Neural progenitor cell (in vitro differentiated cells): ENCODE data around the gene DDX27. TPM values are rescaled to one million over a fixed set of nuclear protein-coding genes. Genes with fewer than 3 reads are reported as not detected.

Experiments used
- DNase-seq: peaks from one replicate; pipeline ENCODE4 v3.0.0-alpha.2; 2016; ENCODE audit warnings: low spot score
- H2AFZ ChIP-seq: fragments of 200-600 bp; sonication (generic); replicated peaks from 2 replicates; pipeline ENCODE4 v1.6.1; 2016; ENCODE audit warnings: antibody characterized with exemption
- H3F3A ChIP-seq: fragments of 200-600 bp; sonication (generic); 2 replicates; pipeline ENCODE4 v1.6.1; 2016; ENCODE audit warnings: antibody characterized with exemption, low read depth
- H3K27ac ChIP-seq: fragments of 200-600 bp; sonication (generic); 2 replicates; pipeline ENCODE4 v1.5.1; 2016; ENCODE audit warnings: mild to moderate bottlenecking
- H3K27me3 ChIP-seq: fragments of 200-600 bp; sonication (generic); 2 replicates; pipeline ENCODE4 v1.6.1; 2016; ENCODE audit warnings: mild to moderate bottlenecking, moderate library complexity
- H3K36me3 ChIP-seq: fragments of 200-600 bp; sonication (generic); 2 replicates; pipeline ENCODE4 v1.5.1; 2016
- H3K4me1 ChIP-seq: fragments of 200-600 bp; sonication (generic); 2 replicates; pipeline ENCODE4 v1.6.1; 2016; ENCODE audit warnings: mixed run types
- H3K4me2 ChIP-seq: fragments of 200-600 bp; sonication (generic); 2 replicates; pipeline ENCODE4 v1.6.1; 2016
- H3K4me3 ChIP-seq: fragments of 200-600 bp; sonication (generic); 2 replicates; pipeline ENCODE4 v1.5.1; 2016
- H3K79me2 ChIP-seq: fragments of 200-600 bp; sonication (generic); 2 replicates; pipeline ENCODE4 v1.6.1; 2016; ENCODE audit warnings: low read depth
- H3K9ac ChIP-seq: fragments of 200-600 bp; sonication (generic); 2 replicates; pipeline ENCODE4 v1.6.1; 2016
- H3K9me3 ChIP-seq: fragments of 200-600 bp; sonication (generic); 2 replicates; pipeline ENCODE4 v1.5.1; 2016; ENCODE audit warnings: low read depth
- H4K20me1 ChIP-seq: fragments of 200-600 bp; sonication (generic); 2 replicates; pipeline ENCODE4 v1.6.1; 2016; ENCODE audit warnings: low read depth
- H3K27ac Mint-ChIP-seq: 3 replicates; pipeline ENCODE4 v1.8.0; 2021; ENCODE audit warnings: mixed read lengths
- H3K27me3 Mint-ChIP-seq: 2 replicates; pipeline ENCODE4 v1.8.0; 2022; ENCODE audit warnings: low read depth, mild to moderate bottlenecking, inconsistent platforms, moderate library complexity, mixed read lengths; ENCODE audit not compliant: insufficient read depth
- H3K36me3 Mint-ChIP-seq: 3 replicates; pipeline ENCODE4 v1.8.0; 2021; ENCODE audit warnings: mixed read lengths
- H3K4me1 Mint-ChIP-seq: 3 replicates; pipeline ENCODE4 v1.8.0; 2021; ENCODE audit warnings: mixed read lengths
- H3K4me3 Mint-ChIP-seq: 3 replicates; pipeline ENCODE4 v1.8.0; 2021; ENCODE audit warnings: mild to moderate bottlenecking, moderate library complexity, mixed read lengths
- H3K9me3 Mint-ChIP-seq: 3 replicates; pipeline ENCODE4 v1.8.0; 2020; ENCODE audit warnings: mixed read lengths
- CTCF ChIP-seq: fragments of 200-600 bp; sonication (generic); IDR thresholded peaks from 2 replicates; pipeline ENCODE4 v1.5.1; 2017; ENCODE audit warnings: antibody characterized with exemption, mild to moderate bottlenecking
- EZH2 ChIP-seq: fragments of 200-600 bp; sonication (generic); IDR thresholded peaks from 2 replicates; pipeline ENCODE4 v1.6.1; 2017; ENCODE audit warnings: antibody characterized with exemption, mild to moderate bottlenecking, moderate library complexity
- EZH2phosphoT487 ChIP-seq: fragments of 200-600 bp; sonication (generic); IDR thresholded peaks from 2 replicates; pipeline ENCODE4 v1.6.1; 2017; ENCODE audit warnings: antibody characterized with exemption
- total RNA-seq: library from RNA; depleted of rRNA; stranded (reverse); fragments of >200 nt; gene quantifications from 2 replicates; pipeline ENCODE4 v1.2.3, GENCODE V29; 2015; ENCODE audit warnings: low replicate concordance

DDX27 gene
- total RNA-seq, 1 donor from 2014 or later = 27.3 TPM

GRCh38 chr20:49287555-49288249 lies 68.5 kb downstream of the DDX27 start:
- peaks cover 17% of the 10 kb centered on the region for H3K4me1 Mint-ChIP-seq
- Histone ChIP-seq H3K79me2 (peaks cover 67% of the 10 kb centered on the region), H3F3A (peaks cover 98% of the 10 kb centered on the region)

GRCh38 chr20:49288250-49288751 lies 69.1 kb downstream of the DDX27 start:
- Histone ChIP-seq H2AFZ (no peak overlapping the region), H3K9ac (no peak overlapping the region), H3K36me3 (peaks cover 19% of the 10 kb centered on the region), H3K4me1 (peaks cover 37% of the 10 kb centered on the region), H3F3A (peaks cover 98% of the 10 kb centered on the region), H3K4me2 (no peak overlapping the region), H3K27me3 (no peaks in the 10 kb centered on the region), H3K4me3 (no peak overlapping the region), H3K27ac (peak overlapping the region; percentile 4), H4K20me1 (peaks cover 91% of the 10 kb centered on the region), H3K79me2 (peaks cover 61% of the 10 kb centered on the region), H3K9me3 (no peaks in the 10 kb centered on the region)
- Mint-ChIP-seq H3K27me3 (peaks cover 8% of the 10 kb centered on the region), H3K9me3 (peaks cover 37% of the 10 kb centered on the region), H3K36me3 (peaks cover 75% of the 10 kb centered on the region), H3K27ac (no peak overlapping the region), H3K4me1 (peaks cover 12% of the 10 kb centered on the region), H3K4me3 (no peak overlapping the region)
- TF ChIP-seq EZH2 = no peak
- no peak for TF ChIP-seq CTCF
- TF ChIP-seq EZH2phosphoT487 = no peak
- no peak for DNase-seq

More at GRCh38 chr20:49287555-49288249, 68.5 kb downstream of the DDX27 start:
- Histone ChIP-seq H3K9me3 (no peaks in the 10 kb centered on the region), H3K4me1 (peaks cover 41% of the 10 kb centered on the region), H3K27ac (peak overlapping the region; percentile 15), H2AFZ (no peak overlapping the region), H3K36me3 (peaks cover 19% of the 10 kb centered on the region), H4K20me1 (peaks cover 91% of the 10 kb centered on the region), H3K4me2 (no peak overlapping the region), H3K27me3 (no peaks in the 10 kb centered on the region), H3K9ac (no peak overlapping the region), H3K4me3 (no peak overlapping the region)
- no peak for TF ChIP-seq EZH2phosphoT487
- no peak for TF ChIP-seq CTCF
- TF ChIP-seq EZH2 = no peak
- Mint-ChIP-seq H3K9me3 (peaks cover 43% of the 10 kb centered on the region), H3K36me3 (peaks cover 81% of the 10 kb centered on the region), H3K27ac (no peak overlapping the region), H3K27me3 (peaks cover 12% of the 10 kb centered on the region), H3K4me3 (no peak overlapping the region)
- DNase-seq = no peak

GRCh38 chr20:49288784-49289696 lies 69.8 kb downstream of the DDX27 start:
- TF ChIP-seq CTCF = no peak
- no peak for TF ChIP-seq EZH2
- no peak for TF ChIP-seq EZH2phosphoT487
- no peak overlapping the region for H3K4me3 Mint-ChIP-seq
- H3K27me3 Mint-ChIP-seq = peaks cover 6% of the 10 kb centered on the region
- peaks cover 69% of the 10 kb centered on the region for H3K36me3 Mint-ChIP-seq
- no peak overlapping the region for H3K27ac Mint-ChIP-seq
- H4K20me1 ChIP-seq = peaks cover 83% of the 10 kb centered on the region
- peak overlapping the region; percentile 4 for H3K27ac ChIP-seq
- H3K4me1 ChIP-seq = peaks cover 29% of the 10 kb centered on the region
- no peaks in the 10 kb centered on the region for H3K27me3 ChIP-seq
- peaks cover 54% of the 10 kb centered on the region for H3K79me2 ChIP-seq
- no peak for DNase-seq
- peaks cover 19% of the 10 kb centered on the region for H3K36me3 ChIP-seq
- H3K4me2 ChIP-seq = no peak overlapping the region
- H3K9ac ChIP-seq = no peak overlapping the region
- H3K9me3 ChIP-seq = no peaks in the 10 kb centered on the region
- H3F3A ChIP-seq = peaks cover 90% of the 10 kb centered on the region
- no peak overlapping the region for H2AFZ ChIP-seq
- H3K4me1 Mint-ChIP-seq = peaks cover 7% of the 10 kb centered on the region
- no peak overlapping the region for H3K4me3 ChIP-seq
- peaks cover 30% of the 10 kb centered on the region for H3K9me3 Mint-ChIP-seq
